Activated CD8-positive, alpha-beta memory T cell treated with anti-CD3 and anti-CD28 coated beads for 36 hours (primary cell): Measurements from ENCODE around the gene TMEM100. TPM values are rescaled to one million over a fixed set of nuclear protein-coding genes. Genes with fewer than 3 reads are reported as not detected.

Source experiments
- CTCF ChIA-PET: fragments of 350-600 bp; sonication (Branson Sonifier 250); formaldehyde crosslinking; loops from one replicate; lab custom pipeline; 2021; ENCODE audit warnings: antibody characterized with exemption; lab: Charles Lee
- POLR2A ChIA-PET: fragments of 350-600 bp; sonication (Branson Sonifier 250); formaldehyde crosslinking; loops from one replicate; lab custom pipeline; 2021; ENCODE audit warnings: antibody characterized with exemption; lab: Charles Lee
- total RNA-seq, 2 experiments: library from RNA; stranded (reverse); gene quantifications; one replicate each; pipeline ENCODE4 v1.2.3, GENCODE V29; 2021

TMEM100 gene, protein sequence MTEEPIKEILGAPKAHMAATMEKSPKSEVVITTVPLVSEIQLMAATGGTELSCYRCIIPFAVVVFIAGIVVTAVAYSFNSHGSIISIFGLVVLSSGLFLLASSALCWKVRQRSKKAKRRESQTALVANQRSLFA
- total RNA-seq = not detected

DNA sequence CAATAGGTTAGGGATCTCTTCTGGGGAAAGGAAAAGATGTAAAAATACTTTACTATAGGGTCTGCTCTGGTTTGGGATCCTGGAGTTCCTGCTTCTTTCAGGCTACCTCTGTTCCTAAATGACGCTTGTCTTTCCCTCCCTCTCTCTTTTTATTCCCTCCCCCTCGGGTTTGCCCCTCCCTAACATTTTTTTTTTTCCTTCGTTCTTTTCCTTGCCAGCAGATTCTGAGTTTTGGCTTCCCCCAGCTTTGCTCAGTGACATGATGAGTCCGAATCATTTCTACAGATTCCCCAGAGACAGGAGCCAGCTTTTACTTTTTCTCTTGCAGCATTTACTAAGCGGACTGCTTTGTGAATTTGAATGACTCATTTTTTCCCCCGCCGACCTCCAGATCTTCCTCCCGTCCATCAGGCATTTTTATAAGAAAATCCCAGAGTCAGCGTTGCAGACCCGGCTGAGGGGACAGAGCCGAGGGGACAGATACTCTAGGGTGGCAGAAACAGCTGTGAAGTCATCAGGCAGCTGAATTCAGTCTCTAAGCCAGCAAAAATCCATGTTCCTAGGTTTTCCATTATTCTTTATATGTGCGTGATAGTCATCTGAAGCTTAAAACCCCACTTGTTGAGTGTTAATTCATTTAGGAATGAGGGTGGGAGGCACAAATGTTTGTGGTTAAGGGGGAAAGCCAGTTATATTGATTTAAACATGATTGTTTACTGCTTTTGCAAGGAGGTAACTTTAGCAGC lies at the start of gene TMEM100:
TSS of gene TMEM100 (minus strand) at position 123 of the 746 bp plus-strand sequence. CDS start 1,794 bp downstream, outside the sequence.
- POLR2A ChIA-PET = no interaction called here

DNA sequence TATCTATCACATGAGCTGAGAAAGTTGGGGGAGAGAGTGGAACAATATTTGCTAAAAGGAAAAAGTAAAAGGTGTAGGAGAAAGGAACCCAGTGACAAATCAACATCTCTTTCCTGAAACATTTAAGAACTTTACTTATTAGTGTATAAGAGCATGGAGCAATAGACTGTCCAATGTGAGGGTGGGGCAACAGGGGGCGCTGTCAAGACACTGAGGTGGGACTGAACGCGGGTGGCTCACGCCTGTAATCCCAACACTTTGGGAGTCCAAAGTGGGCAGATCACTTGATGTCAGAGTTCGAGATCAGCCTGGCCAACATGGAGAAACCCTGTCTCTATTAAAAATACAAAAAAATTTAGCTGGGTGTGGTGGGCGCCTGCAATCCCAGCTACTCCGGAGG lies 49.4 kb upstream of the TMEM100 start:
- ChIA-PET CTCF (interaction anchor here (0.7 to 1.1 kb wide), 2 partner anchors 12 to 624 kb away, joined by 3 to 5 read pairs; no protein-coding TSS in a partner anchor), POLR2A (no interaction called here)

More for the DNA sequence above, at the start of gene TMEM100:
- CTCF ChIA-PET = interaction anchor here (2.5 kb wide), 1 partner anchor 196 kb away, joined by 7 read pairs; no protein-coding TSS in a partner anchor

DNA sequence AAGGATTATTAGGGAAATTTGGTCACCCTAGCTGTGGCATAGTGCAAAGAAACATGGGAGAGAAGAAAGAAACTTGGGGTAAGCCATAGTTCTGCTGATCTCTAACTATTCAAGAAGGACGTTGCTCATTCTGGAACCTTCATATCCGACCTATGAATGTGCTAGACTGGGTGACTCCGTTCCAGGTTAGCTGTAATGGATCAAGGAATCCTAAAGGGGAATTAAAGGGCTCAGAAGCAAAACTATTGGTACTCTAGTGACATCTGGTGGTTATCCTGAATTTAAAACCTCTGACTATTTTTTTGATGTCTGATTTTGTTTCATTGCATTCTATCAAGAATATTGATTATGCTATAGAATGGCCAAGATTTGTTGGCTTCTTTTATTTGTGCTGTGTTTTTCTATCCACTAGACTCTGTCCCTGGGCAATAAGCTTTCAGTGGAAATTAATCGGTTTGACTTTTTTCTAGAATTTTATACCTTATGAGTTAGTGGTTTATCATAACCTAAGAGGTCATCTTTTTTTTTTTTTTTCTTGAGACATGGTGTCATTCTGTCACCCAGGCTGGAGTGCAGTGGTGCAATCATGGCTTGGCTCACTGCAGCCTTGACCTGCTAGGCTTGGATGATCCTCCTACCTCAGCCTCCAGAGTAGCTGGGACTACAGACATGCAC lies 47.7 kb upstream of the TMEM100 start:
- POLR2A ChIA-PET = no interaction called here
- CTCF ChIA-PET = interaction anchor here (0.6 to 1.4 kb wide), 5 partner anchors 10 to 866 kb away, joined by 3 to 4 read pairs (median 3); no protein-coding TSS in a partner anchor

DNA sequence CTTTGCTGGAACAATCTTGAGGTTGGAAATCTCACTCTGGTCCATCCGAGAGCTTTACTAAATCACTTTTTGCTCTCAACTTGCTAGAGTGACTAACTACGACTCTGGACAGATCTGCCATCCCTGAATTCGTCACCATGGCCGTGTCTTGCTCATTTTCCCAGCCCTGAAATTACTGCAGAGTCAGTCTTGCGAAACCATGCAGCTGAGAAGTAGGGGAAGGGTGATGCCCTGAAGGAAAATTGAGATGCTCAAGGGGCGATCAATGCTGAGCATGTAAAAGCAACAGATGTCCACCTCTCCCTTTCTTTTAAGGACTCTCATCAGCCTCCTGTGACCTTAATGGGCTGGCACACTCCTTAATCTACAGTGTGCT lies 46.9 kb upstream of the TMEM100 start:
- CTCF ChIA-PET = interaction anchor here (0.6 kb wide), 1 partner anchor 364 kb away, joined by 3 read pairs; no protein-coding TSS in a partner anchor
- POLR2A ChIA-PET = no interaction called here

DNA sequence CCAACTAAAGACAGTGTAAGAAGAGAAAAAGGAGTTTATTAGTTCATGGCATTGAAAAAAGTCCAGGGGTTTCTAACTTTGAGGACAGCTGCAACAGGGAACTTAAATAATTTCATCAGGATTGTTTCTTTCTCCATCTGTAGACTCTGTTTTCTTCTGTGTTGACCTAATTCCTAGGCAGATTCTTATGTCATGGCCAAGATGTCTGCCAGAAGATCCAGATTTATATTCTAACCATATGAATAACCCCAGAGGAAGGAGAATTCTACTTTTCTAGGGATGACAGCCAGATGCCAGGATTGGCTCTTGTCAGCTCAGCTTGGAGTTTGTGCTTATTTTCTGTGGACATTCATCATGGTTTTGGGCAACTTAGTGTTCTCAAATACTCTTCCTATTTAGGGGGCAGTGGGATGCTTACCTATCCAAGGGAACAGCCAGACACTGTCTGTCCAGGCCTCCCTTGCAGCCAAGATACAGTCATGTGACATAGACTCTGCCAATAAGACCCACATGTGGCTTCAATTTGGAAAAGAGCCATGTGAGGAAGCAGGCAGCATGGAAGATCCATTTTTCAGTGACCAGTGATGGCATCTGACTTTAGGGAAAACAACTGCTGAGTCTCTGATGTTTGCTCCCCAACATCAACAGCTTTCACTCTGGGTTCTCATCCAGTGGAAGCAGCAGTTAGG lies 46.4 kb upstream of the TMEM100 start:
- POLR2A ChIA-PET = no interaction called here
- CTCF ChIA-PET = no interaction called here

DNA sequence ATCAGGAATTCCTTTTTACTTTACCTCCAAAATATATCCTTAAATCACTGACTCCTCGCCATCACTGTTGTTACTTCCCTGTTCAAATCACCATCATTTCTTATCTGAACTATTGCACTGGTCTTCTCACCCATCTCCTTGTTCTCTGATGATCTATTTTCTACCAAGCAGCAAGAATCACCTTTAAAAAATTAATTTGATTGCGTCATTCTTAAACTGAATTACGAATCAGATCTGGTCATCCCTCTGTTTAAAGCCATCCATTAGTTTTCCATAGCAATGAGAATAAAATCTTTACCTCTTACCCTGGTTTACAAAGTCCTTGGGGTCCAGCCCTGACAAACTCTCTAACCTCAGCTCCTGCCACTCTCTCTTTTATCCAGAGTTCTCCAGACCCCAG lies 42.8 kb upstream of the TMEM100 start:
- CTCF ChIA-PET = no interaction called here
- POLR2A ChIA-PET = no interaction called here

DNA sequence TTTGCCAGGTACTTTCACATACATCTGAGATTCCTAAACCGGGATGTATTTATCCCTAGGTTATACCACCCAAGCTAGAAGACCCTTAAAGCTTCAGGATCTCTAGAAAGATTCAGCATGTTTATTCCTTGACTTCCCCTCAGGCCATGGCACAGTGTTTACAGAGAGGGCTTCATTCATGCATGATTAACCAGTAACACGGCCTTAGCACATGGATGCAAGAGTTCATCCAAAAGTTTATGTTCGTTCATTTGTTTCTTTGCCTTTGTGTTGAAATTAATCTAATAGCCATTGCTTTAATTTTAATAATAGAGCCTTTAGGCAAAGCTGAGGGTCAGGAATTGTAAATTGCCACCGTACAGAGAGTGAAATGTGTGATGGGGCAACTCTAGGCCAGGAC lies 41.9 kb upstream of the TMEM100 start:
- POLR2A ChIA-PET = no interaction called here
- CTCF ChIA-PET = no interaction called here

DNA sequence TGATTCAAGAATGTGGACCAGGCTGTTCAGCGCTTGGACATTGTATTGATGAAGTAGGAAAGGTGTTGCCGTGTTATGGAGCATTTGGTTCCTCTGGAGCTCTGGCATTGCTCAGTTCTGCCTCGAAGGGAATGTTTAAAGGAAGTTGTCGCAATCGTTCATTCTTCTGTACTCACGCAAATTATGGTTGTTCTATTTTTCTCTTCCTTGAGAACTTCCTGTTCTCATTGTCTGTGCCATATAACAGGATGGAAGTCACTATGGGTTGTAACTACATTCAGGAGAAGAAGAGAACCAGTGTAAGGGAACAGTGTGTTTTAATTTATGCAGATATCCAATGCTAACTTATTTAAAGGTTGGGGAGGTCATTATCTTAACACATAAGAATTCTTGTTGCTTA lies 41.2 kb upstream of the TMEM100 start:
- ChIA-PET POLR2A (no interaction called here), CTCF (no interaction called here)

DNA sequence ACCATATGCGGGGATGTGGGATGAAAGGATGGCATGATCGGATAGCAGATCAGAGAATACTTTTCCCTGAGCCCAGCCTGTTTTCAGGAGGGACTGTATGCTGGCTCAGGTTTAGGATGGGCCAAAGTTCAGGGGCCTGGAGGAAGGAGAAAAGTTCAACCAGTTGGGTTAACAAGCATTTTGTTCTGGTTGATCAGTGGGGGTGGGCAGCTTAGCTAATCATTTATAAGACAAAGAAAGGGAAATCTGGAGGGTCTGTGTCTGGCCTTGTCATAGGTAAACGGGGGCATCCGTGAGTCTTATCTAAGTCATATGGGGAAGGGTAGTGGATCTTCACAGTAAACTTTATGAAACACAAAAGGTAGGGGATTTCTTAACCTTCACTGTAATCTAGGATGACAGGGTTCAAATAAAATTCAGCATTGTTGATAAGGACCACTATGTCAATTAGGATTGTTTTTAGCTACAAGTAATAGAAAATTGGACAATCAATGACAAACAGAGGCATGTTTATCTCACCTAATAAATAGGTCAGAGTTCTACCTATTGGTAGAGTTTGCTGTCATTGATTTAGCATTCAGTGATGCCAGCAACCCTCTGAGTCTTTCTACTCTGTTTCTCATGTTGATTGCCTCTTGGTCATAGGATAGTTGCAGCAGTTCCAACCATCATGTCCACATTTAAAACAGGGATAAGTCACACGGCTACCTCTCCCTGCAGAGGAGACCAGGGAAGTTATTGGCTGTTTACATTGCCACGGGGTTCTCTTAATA lies 39.6 kb upstream of the TMEM100 start:
- CTCF ChIA-PET = no interaction called here
- POLR2A ChIA-PET = no interaction called here

DNA sequence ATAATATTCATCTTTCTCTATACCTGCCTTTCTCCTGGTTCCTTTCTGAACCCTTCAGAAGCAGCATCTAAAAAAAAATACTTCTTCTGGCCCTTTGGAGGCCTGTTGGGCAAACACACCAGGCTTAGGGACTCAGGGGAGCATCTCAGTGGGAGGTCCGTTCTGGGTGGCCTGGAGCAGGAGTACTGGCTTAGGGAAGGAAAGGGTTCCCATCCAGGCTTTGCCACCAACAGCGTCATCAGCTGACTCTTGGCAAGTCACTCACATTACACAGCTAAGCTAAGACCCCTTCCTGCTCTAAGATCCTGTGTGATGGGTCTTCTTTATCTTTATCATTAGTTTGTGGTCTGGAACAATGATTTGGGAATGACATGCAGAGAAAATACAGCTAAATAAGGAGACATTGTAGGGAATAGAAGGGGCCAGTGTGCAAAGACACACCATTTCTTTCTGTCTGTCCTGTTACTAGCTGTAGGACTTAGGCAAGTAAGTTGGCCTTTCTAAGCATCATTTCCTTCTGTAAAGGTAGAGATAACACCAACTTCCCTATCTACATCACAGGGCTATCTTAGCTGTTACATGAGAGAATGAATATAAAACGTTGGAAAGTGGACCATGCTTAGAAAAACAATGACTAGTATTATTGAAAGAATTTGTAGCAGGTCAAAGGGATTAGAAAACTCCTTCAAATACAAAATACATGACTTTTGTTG lies 38.1 kb upstream of the TMEM100 start:
- ChIA-PET POLR2A (no interaction called here), CTCF (no interaction called here)

DNA sequence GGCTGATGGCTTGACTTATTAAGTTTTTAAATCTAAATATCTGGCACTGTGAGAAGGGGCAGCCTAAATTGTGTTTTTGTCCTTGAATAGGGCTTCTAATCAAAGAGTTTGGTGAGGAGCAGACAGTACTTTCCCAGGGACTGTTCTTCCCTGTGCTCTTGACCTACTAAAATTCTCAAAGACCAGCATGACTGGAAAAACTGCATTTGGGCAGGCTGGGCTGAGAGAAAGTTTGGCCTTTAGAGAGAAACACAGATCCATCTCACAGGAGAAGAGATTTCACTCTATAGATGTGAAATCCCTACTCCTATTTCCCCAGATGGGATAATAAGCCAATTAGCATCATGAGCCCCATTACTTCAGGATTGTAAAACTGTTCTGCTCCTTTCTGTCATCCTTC lies 35.5 kb upstream of the TMEM100 start:
- ChIA-PET POLR2A (no interaction called here), CTCF (interaction anchor here (0.6 kb wide), 1 partner anchor 22 kb away, joined by 3 read pairs; no protein-coding TSS in a partner anchor)

DNA sequence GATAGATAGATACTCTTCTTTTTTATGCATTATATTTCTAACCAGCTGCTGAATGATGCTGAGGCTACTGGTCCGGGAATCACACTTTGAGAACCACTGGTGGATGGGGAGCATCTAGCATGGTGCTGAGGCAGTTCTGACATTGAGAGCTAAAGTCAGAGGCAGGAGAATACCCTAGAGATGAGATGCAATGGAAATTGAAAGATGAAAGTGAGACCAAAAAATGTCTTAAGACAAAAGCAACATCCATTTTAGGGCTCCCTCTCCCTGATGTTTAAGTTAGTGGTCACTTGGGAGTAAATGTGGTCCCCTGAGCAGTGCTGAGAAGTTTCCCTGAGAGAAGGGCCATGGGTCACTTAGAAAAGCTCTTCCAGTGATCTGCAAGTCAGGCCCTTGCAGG lies 35.0 kb upstream of the TMEM100 start:
- ChIA-PET POLR2A (no interaction called here), CTCF (interaction anchor here (0.6 kb wide), 1 partner anchor 22 kb away, joined by 3 read pairs; no protein-coding TSS in a partner anchor)

DNA sequence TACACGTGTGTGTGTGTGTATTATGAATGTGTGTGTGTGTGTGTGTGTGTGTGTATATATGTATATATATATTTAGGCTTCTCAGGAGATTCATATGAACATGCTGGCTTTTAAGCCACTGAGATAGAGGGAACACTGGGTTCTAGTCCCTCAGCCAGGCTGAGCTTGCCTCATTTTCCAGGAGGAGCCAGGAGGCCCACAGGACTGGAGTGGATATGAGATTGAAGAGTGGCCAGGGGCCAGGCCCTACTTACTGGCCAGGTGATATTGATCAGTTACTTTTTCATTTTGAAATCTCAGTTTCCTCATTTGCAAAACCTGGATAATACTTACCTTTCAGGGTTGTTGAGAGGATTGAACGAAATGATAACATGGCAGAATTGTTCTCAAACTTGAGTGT lies 34.0 kb upstream of the TMEM100 start:
- ChIA-PET POLR2A (no interaction called here), CTCF (no interaction called here)

DNA sequence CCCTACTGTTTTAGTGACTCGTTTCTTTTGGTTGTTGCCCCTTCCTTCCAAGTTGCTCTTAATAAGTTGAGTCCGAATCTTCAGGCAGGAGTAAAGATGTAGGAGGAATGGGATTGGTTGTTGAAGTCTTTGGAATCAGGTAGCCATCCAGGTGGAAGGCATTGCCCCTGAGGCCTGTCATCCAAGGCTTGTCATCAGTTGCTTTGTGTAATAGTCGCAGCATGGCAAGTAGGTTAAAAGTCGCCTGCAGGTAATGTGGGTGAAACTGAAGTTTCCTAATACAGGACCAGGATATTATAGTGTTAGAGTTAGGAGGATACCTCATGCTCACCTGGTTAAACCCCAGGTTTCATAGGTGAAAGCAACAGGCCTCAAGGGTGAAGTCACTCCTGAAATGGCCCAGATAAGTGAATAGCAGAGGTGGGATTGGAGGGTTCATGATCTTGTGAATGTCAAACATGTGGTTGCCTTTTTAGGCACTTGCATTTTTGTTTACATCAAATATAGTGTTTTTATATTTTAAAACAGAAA lies 29.1 kb upstream of the TMEM100 start:
- ChIA-PET CTCF (no interaction called here), POLR2A (interaction anchor here (0.6 to 1.2 kb wide), 3 partner anchors 10 to 826 kb away, joined by 3 to 4 read pairs (median 4); no protein-coding TSS in a partner anchor)

DNA sequence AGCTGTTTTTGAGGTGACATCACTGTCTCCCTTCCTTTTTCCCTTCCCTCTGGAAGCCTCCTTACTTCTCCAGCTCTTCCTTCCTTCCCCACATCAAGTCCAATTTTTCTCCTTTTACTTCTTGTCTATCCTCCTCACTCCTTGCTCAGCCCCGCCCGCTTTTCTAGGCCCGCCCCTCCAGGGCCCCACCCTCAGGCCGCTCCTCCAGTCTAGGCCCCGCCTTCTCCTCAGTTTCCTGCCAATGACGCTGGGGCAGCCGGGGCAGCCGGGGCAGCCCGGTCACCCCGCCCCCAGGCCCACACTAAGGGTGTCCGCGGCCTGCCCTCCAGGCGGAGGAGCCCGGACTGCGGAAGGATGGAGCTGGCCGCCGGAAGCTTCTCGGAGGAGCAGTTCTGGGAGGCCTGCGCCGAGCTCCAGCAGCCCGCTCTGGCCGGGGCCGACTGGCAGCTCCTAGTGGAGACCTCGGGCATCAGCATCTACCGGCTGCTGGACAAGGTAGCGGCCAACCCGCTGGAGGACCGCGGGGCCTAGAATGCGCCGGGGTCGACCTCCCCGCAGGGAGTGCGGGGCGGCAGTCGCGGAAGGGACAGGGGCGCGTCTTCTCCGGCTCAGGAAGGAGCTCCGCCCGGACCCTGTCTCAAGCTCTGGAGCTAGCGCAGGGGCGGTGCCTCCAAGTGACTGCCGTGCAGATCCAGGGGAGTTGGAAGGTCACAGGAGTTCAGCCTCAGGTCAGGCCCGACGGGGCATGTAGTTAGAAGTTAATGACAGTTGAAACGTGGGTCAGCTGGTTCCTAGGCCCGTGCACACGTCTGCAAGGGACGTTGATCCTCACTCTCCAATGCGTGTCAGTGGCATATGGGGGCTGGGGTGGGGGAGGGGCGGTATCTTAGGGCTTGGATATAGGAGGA lies 28.3 kb upstream of the TMEM100 start, which contains the start of gene PCTP:
TSS of gene PCTP (plus strand) at position 302 of the 908 bp plus-strand sequence. CDS start at position 355, 53 bp downstream.
- ChIA-PET POLR2A (interaction anchor here (0.6 to 1.2 kb wide), 3 partner anchors 9 to 827 kb away, joined by 3 to 4 read pairs (median 4); no protein-coding TSS in a partner anchor), CTCF (no interaction called here)

DNA sequence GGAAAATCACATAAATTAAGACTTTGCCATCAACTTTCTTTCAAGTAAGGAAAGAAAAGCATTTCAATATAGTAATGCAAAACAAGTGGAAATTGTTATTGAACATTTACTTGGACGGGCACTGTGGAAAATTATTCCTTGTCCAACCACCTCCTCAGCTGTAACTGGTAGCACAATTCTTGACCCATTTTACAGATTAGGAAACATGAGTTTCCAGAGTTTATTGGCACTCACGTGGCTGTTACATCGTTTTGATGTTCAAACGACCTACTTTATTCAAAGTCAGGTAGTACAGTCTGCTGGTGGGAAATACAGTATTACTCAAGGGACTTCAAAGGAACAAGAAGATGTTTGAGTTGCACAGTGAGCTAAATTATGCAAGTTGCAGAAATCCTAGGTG lies 27.3 kb upstream of the TMEM100 start:
- ChIA-PET CTCF (no interaction called here), POLR2A (no interaction called here)

DNA sequence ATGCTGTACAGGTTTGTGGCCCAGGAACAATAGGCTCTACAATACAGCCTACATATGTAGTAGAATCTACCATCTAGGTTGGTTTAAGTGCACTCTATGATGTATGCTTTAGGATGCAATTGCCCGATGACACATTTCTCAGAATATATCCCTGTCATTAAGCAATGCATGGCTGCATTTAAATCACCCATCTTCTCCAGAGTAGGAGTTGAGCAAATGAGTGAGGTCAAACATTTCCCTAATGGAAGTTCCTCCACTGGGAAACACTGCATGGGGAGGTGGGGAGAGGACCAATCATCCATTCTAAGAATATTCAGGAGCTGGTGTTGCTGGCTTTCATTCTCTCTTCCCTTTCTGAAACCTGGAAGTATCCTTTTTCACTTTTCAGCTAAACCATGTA lies 26.2 kb upstream of the TMEM100 start:
- ChIA-PET POLR2A (no interaction called here), CTCF (no interaction called here)
